GM15510 (cell line): ENCODE results near the gene NUCB2.
A peak's percentile ranks its signal among the peaks of the same experiment; 100 is the strongest.

Experiments used
- POLR2A ChIP-seq: IDR thresholded peaks from 3 replicates; pipeline ENCODE4 v1.6.1; 2011; ENCODE audit warnings: borderline replicate concordance; ENCODE audit not compliant: insufficient read length; ENCODE audit errors: extremely low read depth

NUCB2 gene

DNA sequence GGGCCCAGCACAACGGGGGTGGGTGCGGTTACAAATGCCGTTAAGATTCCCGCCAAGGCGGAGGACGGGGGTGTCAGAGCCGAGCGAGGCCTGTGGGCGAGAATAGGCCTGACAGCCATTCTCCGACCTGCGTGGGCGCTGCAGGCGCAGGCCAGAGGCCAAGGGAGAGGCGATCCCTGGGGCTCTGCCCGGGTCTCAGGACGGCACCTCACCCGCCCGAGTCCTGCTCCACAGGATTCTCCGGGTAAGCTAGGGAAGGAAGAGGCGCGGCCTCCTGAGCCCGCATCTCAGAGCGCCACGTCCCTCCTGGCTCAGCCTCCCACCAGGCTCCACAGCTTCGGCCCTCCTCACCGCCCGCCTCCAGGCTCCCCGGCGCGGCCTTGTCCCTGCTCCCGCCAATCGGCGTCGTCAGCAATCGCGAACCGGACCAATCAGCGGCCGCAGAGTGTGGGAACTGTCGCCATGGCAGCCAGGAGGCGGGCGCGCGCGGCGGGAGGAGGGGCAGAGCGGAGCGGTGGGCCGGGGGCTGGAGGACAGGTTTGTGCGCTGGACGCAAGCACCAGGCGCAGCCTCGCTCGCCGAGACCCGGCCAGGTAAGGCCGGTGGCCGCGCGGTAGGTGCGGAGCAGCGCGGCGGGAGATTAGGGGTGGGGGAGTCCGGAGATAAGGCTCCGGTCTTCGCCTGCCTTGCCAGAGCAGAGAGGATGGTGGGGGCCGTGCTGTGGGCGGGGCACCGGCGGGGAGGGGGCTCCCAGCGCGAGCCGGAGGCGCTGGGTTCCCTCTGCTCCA is at the start of gene NUCB2:
TSS of gene NUCB2 (plus strand) at position 504 of the 788 bp plus-strand sequence. CDS start 18,585 bp downstream, outside the sequence.
- peak; percentile 76 for TF ChIP-seq POLR2A

DNA sequence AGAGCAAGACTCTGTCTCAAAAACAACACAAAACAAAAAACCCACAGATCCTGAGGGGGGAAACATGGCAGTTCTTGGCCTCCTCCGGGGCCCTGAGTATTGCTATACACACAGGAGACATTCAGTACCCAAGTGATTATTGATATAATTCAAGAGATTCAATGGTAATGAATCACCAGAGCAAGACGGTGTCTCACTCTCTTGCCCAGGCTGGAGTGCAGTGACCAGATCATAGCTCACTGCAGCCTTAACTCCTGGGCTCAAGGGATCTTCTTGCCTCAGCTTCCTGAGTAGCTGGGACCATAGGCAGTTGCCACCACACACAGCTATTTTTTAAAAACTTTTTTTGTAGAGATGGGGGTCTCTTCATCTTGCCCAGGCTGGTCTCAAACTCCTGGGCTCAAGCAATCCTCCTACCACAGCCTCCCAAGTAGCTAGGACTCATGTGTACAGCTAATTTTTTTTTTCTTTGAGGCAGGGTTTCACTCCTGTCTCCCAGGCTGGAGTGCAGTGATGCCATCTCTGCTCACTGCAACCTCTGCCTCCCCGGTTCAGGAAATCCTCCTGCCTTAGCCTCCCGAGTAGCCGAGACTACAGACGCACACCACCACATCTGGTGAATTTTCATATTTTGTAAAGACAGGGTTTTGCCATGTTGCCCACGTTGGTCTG is 46.9 kb upstream of the NUCB2 start:
- no peak for TF ChIP-seq POLR2A

DNA sequence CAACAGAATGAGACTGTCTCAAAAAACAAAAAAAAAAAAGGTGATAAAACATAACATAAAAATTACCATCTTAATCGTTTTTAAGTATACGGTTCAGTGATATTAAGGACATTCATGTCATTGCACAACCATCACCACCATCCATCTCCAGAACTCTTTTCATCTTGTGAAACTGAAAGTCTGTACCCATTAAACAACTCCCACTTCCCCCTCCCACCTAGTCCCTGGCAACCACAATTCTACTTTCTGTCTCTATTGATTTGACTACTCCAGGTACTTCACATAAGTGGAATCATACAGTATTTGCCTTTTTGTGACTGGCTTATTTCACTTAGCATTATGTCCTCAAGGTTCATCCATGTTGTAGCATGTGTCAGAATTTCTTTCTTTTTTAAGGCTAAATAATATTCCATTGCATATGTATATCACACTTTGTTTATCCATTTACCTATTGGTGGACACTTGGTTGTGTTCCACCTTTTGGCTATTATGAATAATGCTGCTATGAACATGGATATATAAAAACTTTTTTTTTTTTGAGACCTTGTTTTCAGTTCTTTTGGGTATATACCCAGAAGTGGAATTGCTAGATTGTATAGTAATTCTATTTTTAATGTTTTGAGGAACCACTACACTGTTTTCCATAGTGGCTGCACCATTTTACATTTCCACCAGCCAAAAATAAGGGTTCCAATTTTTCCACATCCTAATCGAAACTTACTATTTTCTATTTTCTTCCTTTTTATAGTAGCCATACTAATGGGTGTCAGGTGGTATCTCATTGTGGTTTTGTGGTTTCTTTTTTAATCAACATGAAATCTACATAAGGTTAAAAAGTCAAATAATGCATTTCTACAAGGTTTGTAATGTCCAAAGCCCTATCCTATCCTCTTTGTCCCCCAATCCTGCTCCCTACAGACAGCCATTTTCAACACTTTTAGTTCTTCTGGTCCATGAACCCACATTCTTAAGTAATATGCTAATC is 45.4 kb upstream of the NUCB2 start:
- TF ChIP-seq POLR2A, result no peak

DNA sequence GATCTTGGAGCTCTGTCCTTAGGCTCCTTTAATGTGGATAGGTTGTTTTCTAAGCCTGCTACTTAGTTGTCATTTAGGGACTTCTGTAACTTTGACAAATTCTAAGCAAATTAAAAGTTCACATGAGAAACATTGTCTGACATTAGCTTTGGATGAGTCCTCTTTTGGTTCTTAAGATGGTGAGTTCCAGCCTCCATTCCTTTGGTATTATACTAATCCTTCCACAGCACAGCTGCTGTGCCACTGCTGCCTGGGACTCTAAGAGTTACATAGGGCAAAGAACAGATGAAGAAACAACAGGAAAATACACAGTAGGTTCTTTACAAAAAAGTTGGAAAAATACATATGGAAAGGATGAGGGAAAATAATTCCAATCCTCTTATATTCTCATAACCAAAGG is 43.4 kb upstream of the NUCB2 start:
- no peak for TF ChIP-seq POLR2A

DNA sequence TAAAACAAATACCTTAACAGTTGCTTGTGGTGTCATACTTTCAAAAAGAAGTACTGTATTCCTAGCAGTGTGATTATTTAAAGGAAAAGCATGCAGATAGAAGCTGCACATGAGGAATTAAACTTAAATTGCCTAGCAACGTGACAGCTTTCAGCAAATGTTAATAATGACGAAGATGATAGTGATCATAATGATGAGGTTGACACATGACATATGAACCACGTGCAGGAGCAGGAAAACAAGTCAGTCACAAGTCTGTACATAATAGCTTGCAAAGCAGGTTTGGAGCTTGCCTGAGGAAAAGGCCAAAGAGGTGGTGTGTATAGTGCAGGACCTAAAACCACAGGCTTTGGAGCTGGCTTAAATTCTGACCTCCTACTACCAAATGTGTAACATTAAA is 38.2 kb upstream of the NUCB2 start:
- TF ChIP-seq POLR2A, result no peak

DNA sequence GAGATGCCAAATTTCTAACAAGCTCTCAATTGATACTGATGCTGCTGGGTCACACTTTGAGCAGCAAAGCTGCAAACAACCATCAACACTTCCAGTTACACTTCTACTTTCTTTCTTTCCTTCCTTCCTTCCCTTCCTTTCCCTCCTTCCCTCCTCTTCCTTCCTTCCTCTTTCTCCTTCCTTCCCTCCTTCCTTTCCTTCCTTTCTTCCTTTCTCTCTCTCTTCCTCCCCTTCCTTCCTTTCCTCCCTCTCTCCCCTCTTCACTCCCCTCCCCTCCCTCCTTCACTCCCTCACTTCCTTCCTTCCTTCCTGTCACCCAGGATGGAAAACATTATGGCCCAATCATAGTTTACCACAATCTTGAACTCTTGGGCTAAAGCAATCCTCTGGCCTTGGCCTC is 35.8 kb upstream of the NUCB2 start:
- TF ChIP-seq POLR2A, result no peak

DNA sequence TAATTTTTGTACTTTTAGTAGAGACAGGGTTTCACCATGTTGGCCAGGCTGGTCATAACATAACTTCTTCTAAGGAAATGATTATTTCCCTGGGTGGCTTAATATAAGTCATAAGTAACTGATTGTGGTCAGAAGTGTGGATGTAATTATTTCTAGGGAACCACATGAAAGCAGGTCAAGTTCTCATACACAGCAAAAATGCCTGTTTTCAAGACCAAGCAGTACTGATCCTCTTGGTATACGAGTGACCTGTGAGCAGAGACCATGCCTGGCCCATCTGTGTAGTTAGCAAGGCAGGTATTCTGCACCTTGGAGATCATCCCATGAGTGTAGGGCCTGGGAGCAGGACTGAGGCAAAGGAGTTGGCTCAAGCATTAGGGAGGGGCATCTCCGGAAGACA is 32.5 kb upstream of the NUCB2 start:
- TF ChIP-seq POLR2A, result no peak

DNA sequence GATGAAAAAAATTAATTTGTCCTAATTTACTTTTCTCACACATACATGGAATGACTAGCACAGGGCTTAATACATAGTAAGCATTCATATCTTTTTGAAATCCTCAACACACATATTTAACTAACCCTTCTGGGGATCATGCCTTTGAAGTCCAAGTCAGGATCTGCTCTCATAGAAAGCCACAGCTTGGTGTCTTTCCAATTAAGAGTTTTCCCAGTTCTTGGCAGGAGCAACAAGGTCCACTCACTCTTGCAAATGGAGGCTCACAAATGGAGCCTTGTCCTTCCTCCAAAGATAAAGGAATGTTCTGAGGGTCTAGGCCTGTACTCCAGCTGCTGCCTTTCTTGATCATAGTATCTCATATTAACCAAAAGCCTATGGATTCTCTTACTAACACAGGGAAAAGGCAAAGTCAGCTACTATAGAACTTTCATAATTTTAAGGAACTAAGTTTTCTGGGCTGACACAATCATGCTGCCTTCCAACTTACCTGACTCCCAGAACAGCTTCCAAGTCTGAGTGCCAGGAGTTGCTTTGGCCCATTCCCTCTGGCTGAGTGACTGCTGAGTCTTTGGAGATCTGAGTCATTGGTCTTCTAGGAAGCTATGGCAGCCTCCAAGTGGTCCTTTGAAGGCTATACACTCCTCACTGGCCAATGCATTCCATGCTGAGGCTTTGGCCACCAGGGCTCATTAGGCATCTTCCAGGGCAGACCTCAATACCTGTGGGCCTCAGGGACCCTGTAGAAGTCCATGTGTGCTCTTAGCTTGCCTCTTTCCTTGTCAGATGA is 25.8 kb upstream of the NUCB2 start:
- TF ChIP-seq POLR2A, result no peak

DNA sequence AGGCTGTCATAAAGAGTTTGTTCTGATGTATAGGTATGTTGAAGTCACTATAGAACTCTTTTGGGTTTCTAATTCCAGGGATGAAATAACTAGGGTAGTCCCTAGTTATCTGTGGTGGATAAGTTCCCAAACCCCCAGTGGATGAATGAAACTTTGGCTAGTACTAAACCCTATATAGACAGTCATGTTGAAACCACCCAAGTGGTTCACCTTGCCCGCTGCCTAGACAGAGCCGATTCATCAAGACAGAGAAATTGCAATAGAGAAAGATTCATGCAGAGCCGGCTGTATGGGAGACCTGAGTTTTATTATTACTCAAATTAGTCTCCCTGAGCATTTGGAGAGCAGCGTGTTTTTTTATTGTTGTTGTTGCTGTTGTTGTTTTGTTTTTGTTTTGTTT is 23.8 kb upstream of the NUCB2 start:
- no peak for TF ChIP-seq POLR2A

DNA sequence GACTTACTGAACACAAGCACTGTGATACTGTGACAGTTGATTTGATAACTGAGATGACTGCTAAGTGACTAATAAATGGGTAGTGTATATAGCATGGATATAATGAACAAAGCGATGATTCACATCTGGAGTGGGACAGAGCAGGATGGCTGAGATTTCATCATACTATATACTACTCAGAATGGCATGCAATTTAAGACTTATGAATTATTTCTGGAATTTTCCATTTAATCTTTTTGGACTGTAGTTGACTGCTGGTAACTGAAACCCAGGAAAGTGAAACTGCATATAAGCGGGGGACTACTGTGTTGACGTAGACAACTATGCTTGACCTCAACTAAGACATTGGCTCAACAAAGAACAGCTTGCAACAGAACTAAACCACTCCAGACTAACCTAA is 20.0 kb upstream of the NUCB2 start:
- no peak for TF ChIP-seq POLR2A

DNA sequence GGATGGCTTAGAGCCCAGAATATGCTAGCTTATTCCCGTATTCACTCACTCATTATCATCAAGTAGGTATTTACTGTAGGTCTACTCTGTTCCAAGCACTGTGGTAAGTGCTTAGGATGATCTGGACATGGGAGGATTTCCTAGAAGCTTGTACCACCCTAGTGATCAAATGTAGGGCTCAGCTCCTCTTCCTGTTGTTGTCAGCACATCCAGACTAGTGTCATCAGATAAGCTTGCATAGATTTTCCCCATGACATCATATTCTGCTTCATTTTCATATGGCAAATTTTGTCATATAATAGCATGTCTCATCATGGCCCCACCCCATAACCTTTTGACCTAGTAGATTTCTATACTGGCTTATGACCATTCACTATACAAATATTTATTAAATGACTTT is 19.3 kb upstream of the NUCB2 start:
- TF ChIP-seq POLR2A, result no peak

DNA sequence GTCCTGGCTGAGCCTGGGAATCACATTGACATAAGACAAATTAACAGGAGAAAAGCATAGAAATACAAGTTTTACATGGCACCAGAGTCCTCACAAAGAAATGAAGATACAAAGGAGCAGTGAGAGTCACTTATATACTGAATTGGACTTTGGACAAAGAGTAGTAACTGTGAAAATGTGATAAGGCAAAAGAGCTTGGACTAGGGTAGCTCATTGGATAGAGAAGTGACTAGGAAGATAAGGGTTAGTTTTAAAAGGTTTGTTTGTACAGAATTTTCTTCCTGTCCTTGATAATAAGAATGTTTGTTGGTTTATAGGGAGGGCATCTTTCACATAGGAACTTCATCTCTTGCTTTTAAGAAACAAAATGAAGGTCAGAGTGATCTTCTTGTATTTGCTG is 17.9 kb upstream of the NUCB2 start:
- TF ChIP-seq POLR2A, result no peak

DNA sequence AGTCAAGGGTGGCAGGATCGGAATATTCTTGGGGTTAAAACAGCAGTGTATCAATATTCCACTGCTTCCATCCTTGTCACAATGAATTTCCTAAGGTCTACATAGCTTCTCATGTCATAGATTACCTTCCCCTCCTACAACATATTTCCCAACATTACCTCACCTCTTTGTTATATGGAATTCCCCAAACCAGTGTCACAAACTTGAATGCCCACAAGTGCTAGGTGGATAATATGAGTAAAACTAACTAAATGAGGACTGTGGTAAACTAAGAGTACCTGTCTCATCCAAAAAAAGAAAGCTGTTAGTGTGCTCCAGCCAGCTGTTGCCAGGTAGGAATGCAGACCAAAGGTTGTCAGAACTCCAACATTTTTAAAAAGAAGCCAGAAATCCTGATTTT is 17.0 kb upstream of the NUCB2 start:
- TF ChIP-seq POLR2A, result no peak

DNA sequence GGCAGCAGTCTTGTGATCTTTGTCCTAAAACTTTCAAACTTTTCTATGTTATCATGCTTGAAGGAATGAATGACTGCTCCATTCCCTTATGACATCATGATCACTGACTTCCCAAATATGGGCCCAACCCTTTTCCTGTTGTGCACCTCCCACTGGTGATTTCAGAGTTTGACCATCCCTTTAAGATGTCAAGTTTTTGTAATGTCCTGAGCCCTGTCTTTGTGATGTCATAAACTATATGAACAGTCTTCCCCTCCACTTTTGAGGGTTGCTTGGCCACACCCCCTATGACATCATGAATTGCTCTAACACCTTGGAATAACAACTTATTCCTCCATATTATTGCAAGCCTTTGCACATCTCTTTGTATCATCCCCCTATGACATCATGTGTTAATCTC is 16.5 kb upstream of the NUCB2 start:
- TF ChIP-seq POLR2A, result no peak

DNA sequence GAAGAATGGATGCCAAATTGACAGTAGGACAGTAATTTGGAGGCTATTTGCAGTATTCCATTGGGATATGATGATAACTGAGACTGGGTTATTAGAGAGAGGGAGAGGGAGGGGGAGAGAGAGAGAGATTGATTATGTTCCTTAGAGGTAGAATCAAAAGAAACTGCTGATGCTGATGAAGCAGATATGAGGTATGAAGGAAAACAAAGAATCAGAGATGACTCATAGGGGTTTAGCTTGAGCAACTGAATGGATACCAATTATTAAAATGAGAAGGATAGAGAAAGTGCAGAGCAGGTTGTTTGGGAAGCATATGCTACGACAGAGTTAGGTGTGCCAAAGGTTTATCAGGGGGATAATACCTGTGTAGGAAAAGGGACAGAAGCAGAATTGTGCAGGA is 12.8 kb upstream of the NUCB2 start:
- no peak for TF ChIP-seq POLR2A

DNA sequence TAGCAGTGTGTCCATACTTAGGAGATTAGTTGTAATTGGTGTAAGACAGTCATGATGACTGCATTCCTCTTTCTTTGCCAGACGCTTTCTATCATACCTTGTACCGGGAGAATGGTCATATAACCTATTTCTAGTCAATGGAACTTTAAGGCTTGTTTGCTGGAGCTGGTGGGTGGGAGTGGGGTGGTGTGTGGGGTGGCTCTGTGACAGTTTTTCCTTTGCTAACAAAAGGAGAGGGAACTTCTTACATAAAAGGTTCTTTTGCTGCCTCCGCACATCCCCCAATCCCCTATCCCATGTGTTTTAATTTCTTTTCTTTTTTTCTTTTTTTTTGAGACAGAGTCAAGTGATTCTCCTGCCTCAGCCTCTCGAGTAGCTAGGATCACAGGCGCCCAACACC is 9.8 kb upstream of the NUCB2 start:
- no peak for TF ChIP-seq POLR2A
